ENCODE data around the gene SYT9.
A peak's percentile ranks its signal among the peaks of the same experiment; 100 is the strongest.

SYT9 gene

DNA sequence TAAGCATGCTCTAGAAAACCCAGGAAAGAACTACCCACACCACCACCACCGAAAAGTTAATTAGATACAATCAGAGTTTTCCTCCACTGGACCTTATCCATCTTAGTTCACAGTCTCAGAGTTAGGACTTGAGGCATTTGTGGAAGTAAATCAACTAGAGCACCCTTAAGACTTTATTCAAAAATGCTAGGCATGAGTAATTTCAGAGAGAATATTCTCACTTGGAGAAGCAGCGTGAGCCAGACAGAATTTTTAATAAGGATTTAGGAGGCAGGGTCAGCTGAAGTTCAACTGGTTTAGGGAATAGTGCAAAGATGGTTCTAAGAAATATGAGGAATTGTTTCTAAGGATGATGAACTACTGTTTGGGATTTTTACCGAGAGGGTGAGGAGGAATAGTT, 232.4 kb downstream of the SYT9 start:
- no peak overlapping the region for H3K9ac ChIP-seq (ENCODE audit: low read length)
- H3K23ac ChIP-seq (ENCODE audit: low read length) = no peak overlapping the region
- WGBS (ENCODE audit: extremely low coverage, insufficient coverage, low lambda C conversion rate) = no CpG with 5 or more reads among the region's 3 CpGs
- no peak overlapping the region for H4K8ac ChIP-seq (ENCODE audit: low read depth, low read length)
- H3K27me3 ChIP-seq (ENCODE audit: insufficient read depth, low read length, poor library complexity) = no peaks in the 10 kb centered on the region
- H2BK120ac ChIP-seq (ENCODE audit: low read depth, low read length) = no peak overlapping the region
- no peak overlapping the region for H2BK5ac ChIP-seq (ENCODE audit: low read length)
- DNase-seq = no peak
- H3K79me2 ChIP-seq (ENCODE audit: control insufficient read depth, insufficient read depth, low read length) = no peaks in the 10 kb centered on the region
- no peak overlapping the region for H3K4ac ChIP-seq (ENCODE audit: low read depth, low read length)
- H4K5ac ChIP-seq (ENCODE audit: low read length) = no peak overlapping the region
- H2AK5ac ChIP-seq (ENCODE audit: low read length) = no peak overlapping the region
- H3K36me3 ChIP-seq (ENCODE audit: control insufficient read depth, insufficient read depth, low read length) = no peaks in the 10 kb centered on the region
- H3K4me3 ChIP-seq (ENCODE audit: low read length) = no peak overlapping the region
- H2BK15ac ChIP-seq (replicated peaks; ENCODE audit: low read depth) = no peak overlapping the region
- H3K18ac ChIP-seq (ENCODE audit: low read length) = no peak overlapping the region
- H3K56ac ChIP-seq (ENCODE audit: low read length) = no peak overlapping the region
- no peak overlapping the region for H3K27ac ChIP-seq (ENCODE audit: low read depth, low read length)
- H3K4me2 ChIP-seq (ENCODE audit: low read length) = no peak overlapping the region
- peaks cover 12% of the 10 kb centered on the region for H3K4me1 ChIP-seq (ENCODE audit: control insufficient read depth, low read depth, low read length)
- no peaks in the 10 kb centered on the region for H3K79me1 ChIP-seq (ENCODE audit: low read length)

DNA sequence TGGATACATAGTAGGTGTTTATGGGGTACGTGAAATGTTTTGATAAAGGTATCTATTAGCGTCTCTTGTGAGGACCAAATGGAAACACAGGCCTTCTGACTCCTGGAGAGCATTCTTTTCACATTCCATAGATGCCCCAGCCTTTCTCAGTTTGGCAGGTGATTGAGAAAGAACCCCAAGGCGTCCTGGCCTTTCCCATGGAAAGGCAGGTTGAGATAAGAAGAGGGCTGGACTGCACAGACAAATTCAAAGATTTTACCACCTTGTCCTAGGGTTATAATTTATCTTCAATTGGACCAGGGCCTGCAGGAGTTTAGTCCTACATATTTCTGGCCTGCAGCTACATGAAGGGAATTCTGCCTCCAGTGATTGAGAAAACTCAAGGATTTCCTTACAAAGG, 232.9 kb downstream of the SYT9 start:
- no peak overlapping the region for H3K27ac ChIP-seq (ENCODE audit: low read depth, low read length)

DNA sequence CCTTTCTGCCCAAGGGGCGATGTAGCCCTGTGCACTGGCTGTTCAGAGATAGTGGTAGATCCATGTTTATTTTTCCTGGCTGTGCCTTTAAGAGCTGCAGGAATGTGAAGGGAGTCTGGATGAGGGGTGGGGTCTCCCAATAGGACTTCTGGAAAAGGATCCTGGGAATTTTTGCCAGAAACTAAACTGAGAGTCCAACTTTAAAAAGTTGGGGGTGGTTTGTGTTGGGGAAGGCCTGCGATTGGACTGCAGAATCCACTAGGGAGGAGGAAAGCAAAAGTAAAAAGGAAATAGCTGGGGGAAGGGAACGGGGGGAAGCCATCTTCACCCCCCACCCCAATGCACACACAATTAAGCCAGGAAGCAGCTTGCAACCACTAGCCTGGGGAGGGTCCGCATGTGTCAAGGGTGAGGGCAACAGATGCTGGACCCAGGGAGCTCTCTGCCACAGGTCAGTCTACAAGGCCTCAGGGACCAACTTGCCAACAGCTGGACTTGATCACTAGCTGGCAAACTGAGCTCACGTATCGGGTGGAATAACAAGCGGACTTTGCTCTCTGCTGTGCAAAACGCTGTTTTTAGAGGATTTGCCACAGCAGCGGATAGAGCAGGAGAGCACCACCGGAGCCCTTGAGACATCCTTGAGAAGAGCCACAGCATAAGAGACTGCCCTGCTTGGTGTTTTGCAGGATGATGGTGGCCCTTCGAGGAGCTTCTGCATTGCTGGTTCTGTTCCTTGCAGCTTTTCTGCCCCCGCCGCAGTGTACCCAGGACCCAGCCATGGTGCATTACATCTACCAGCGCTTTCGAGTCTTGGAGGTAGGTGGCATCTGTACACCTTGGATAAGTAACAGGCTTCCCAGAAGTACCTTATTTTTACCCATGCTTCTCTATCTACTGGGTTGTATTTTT, 233.7 kb downstream of the SYT9 start, which contains the start of gene OLFML1:
OLFML1 (plus strand) TSS at position 321 of the 912 bp plus-strand sequence; CDS start at position 691, 370 bp downstream.
- Histone ChIP-seq H3K4me2 (ENCODE audit: low read length) (no peak within 1 kb of the TSS), H3K79me1 (ENCODE audit: low read length) (no peaks in the 10 kb centered on the region), H3K36me3 (ENCODE audit: control insufficient read depth, insufficient read depth, low read length) (no peaks in the 10 kb centered on the region), H3K18ac (ENCODE audit: low read length) (peak within 1 kb of the TSS; percentile 22), H3K56ac (ENCODE audit: low read length) (peak within 1 kb of the TSS; percentile 65), H3K4me3 (ENCODE audit: low read length) (no peak within 1 kb of the TSS), H3K27ac (ENCODE audit: low read depth, low read length) (no peak within 1 kb of the TSS), H2AK5ac (ENCODE audit: low read length) (peak within 1 kb of the TSS; percentile 81), H3K4me1 (ENCODE audit: control insufficient read depth, low read depth, low read length) (peaks cover 9% of the 10 kb centered on the region), H2BK120ac (ENCODE audit: low read depth, low read length) (no peak within 1 kb of the TSS), H3K27me3 (ENCODE audit: insufficient read depth, low read length, poor library complexity) (no peaks in the 10 kb centered on the region), H3K23ac (ENCODE audit: low read length) (no peak within 1 kb of the TSS), H3K4ac (ENCODE audit: low read depth, low read length) (no peak within 1 kb of the TSS), H4K5ac (ENCODE audit: low read length) (no peak within 1 kb of the TSS), H4K8ac (ENCODE audit: low read depth, low read length) (no peak within 1 kb of the TSS), H3K79me2 (ENCODE audit: control insufficient read depth, insufficient read depth, low read length) (no peaks in the 10 kb centered on the region), H3K9ac (ENCODE audit: low read length) (no peak within 1 kb of the TSS), H2BK5ac (ENCODE audit: low read length) (peak within 1 kb of the TSS; percentile 40), H2BK15ac (replicated peaks; ENCODE audit: low read depth) (no peak within 1 kb of the TSS)
- DNase-seq = no peak
- WGBS (ENCODE audit: extremely low coverage, insufficient coverage, low lambda C conversion rate) = no CpG with 5 or more reads among the region's 15 CpGs

More for the DNA sequence above, 232.9 kb downstream of the SYT9 start:
- no peak overlapping the region for H3K4me3 ChIP-seq (ENCODE audit: low read length)
- DNase-seq = peak; percentile 90
- no peak overlapping the region for H4K5ac ChIP-seq (ENCODE audit: low read length)
- H2AK5ac ChIP-seq (ENCODE audit: low read length) = no peak overlapping the region
- no peak overlapping the region for H4K8ac ChIP-seq (ENCODE audit: low read depth, low read length)
- no peak overlapping the region for H3K4ac ChIP-seq (ENCODE audit: low read depth, low read length)
- no peak overlapping the region for H3K18ac ChIP-seq (ENCODE audit: low read length)
- no peaks in the 10 kb centered on the region for H3K79me2 ChIP-seq (ENCODE audit: control insufficient read depth, insufficient read depth, low read length)
- peaks cover 12% of the 10 kb centered on the region for H3K4me1 ChIP-seq (ENCODE audit: control insufficient read depth, low read depth, low read length)
- no peak overlapping the region for H3K56ac ChIP-seq (ENCODE audit: low read length)
- no peak overlapping the region for H3K9ac ChIP-seq (ENCODE audit: low read length)
- no peak overlapping the region for H2BK120ac ChIP-seq (ENCODE audit: low read depth, low read length)
- H3K4me2 ChIP-seq (ENCODE audit: low read length) = no peak overlapping the region
- no peak overlapping the region for H2BK5ac ChIP-seq (ENCODE audit: low read length)
- H3K36me3 ChIP-seq (ENCODE audit: control insufficient read depth, insufficient read depth, low read length) = no peaks in the 10 kb centered on the region
- H3K27me3 ChIP-seq (ENCODE audit: insufficient read depth, low read length, poor library complexity) = no peaks in the 10 kb centered on the region
- no peaks in the 10 kb centered on the region for H3K79me1 ChIP-seq (ENCODE audit: low read length)
- no peak overlapping the region for H2BK15ac ChIP-seq (replicated peaks; ENCODE audit: low read depth)
- H3K23ac ChIP-seq (ENCODE audit: low read length) = no peak overlapping the region
- WGBS (ENCODE audit: extremely low coverage, insufficient coverage, low lambda C conversion rate) = no CpG with 5 or more reads among the region's 3 CpGs

DNA sequence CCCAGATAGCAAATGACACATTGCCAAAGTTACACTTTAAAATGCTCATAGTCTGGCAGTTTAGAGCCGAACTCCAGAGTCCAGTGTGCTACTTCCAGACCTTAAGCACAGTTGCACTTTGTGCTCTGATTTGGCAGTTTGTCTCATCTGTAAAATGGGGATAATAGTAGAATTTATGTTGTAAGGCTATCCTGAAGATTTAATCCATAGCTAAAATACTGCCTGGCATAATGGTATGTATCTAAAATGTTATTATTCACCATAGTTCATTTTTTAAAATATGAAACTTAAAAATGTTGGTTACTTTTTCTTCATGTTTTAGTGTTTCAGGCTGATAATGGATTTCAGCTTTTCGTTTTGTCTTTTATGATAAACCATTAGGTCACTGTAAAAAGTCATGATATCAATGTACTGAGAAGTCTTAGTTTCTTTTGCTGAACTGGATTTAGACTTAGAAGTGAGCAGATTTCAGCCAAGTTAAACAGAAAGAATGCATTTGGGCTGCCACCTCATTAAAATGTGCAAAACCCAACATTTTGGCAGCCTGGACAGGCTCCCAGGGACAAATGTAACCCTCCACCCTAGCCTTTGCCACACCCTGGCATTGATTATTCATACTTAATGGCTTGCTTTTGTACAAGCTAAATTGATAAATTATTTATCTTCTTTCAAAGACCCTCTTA, 234.5 kb downstream of the SYT9 start:
- no peak overlapping the region for H2BK5ac ChIP-seq (ENCODE audit: low read length)
- no peak overlapping the region for H3K4me3 ChIP-seq (ENCODE audit: low read length)
- no peak overlapping the region for H4K8ac ChIP-seq (ENCODE audit: low read depth, low read length)
- no peak overlapping the region for H3K18ac ChIP-seq (ENCODE audit: low read length)
- H3K79me2 ChIP-seq (ENCODE audit: control insufficient read depth, insufficient read depth, low read length) = no peaks in the 10 kb centered on the region
- no peak overlapping the region for H2AK5ac ChIP-seq (ENCODE audit: low read length)
- no peak overlapping the region for H3K4ac ChIP-seq (ENCODE audit: low read depth, low read length)
- H3K23ac ChIP-seq (ENCODE audit: low read length) = no peak overlapping the region
- no peaks in the 10 kb centered on the region for H3K27me3 ChIP-seq (ENCODE audit: insufficient read depth, low read length, poor library complexity)
- peaks cover 9% of the 10 kb centered on the region for H3K4me1 ChIP-seq (ENCODE audit: control insufficient read depth, low read depth, low read length)
- H3K79me1 ChIP-seq (ENCODE audit: low read length) = no peaks in the 10 kb centered on the region
- no peaks in the 10 kb centered on the region for H3K36me3 ChIP-seq (ENCODE audit: control insufficient read depth, insufficient read depth, low read length)
- H3K9ac ChIP-seq (ENCODE audit: low read length) = no peak overlapping the region
- no peak overlapping the region for H3K56ac ChIP-seq (ENCODE audit: low read length)
- H2BK15ac ChIP-seq (replicated peaks; ENCODE audit: low read depth) = no peak overlapping the region
- no peak overlapping the region for H2BK120ac ChIP-seq (ENCODE audit: low read depth, low read length)
- H3K4me2 ChIP-seq (ENCODE audit: low read length) = no peak overlapping the region
- DNase-seq = no peak
- H4K5ac ChIP-seq (ENCODE audit: low read length) = no peak overlapping the region
- H3K27ac ChIP-seq (ENCODE audit: low read depth, low read length) = no peak overlapping the region
- WGBS (ENCODE audit: extremely low coverage, insufficient coverage, low lambda C conversion rate) = no CpG with 5 or more reads among the region's 2 CpGs

DNA sequence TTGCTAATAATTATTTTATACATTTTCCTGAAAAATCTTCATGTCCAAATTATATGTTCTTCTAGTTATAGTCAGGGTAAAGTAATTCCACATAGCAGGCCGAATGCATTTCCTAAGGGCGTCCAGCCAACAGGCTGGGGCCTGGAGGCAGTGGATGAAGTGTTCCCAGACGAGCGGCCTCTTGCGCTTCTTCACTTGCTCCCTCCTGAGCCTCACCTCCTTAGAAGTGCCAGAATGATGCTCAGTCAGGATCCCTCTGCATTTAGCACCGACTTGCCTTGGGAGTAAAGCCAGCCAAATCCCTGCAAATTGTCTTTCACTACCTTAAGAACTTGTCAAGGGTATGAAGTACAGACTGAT, 235.1 kb downstream of the SYT9 start:
- Histone ChIP-seq H2BK120ac (ENCODE audit: low read depth, low read length) (no peak overlapping the region), H4K5ac (ENCODE audit: low read length) (no peak overlapping the region), H3K4me3 (ENCODE audit: low read length) (no peak overlapping the region), H3K27ac (ENCODE audit: low read depth, low read length) (no peak overlapping the region), H3K79me2 (ENCODE audit: control insufficient read depth, insufficient read depth, low read length) (no peaks in the 10 kb centered on the region), H2BK5ac (ENCODE audit: low read length) (no peak overlapping the region), H3K9ac (ENCODE audit: low read length) (no peak overlapping the region), H4K8ac (ENCODE audit: low read depth, low read length) (no peak overlapping the region), H3K4me1 (ENCODE audit: control insufficient read depth, low read depth, low read length) (peaks cover 9% of the 10 kb centered on the region), H3K18ac (ENCODE audit: low read length) (no peak overlapping the region), H2AK5ac (ENCODE audit: low read length) (no peak overlapping the region), H2BK15ac (replicated peaks; ENCODE audit: low read depth) (no peak overlapping the region), H3K56ac (ENCODE audit: low read length) (no peak overlapping the region), H3K27me3 (ENCODE audit: insufficient read depth, low read length, poor library complexity) (no peaks in the 10 kb centered on the region), H3K23ac (ENCODE audit: low read length) (no peak overlapping the region), H3K36me3 (ENCODE audit: control insufficient read depth, insufficient read depth, low read length) (no peaks in the 10 kb centered on the region), H3K4ac (ENCODE audit: low read depth, low read length) (no peak overlapping the region), H3K79me1 (ENCODE audit: low read length) (no peaks in the 10 kb centered on the region), H3K4me2 (ENCODE audit: low read length) (no peak overlapping the region)
- WGBS (ENCODE audit: extremely low coverage, insufficient coverage, low lambda C conversion rate) = no CpG with 5 or more reads among the region's 6 CpGs
- no peak for DNase-seq
